K562 (cell line): Measurements from ENCODE around the gene RNF213. TPM values are rescaled to one million over a fixed set of nuclear protein-coding genes. Genes with fewer than 3 reads are reported as not detected.

ENCODE experiments used
- EGR1 ChIP-seq: fragments of 450-650 bp; conservative IDR thresholded peaks from 2 replicates; pipeline ENCODE4 v1.6.1; 2017; ENCODE audit warnings: mild to moderate bottlenecking
- KHSRP ChIP-seq: fragments of 450-650 bp; IDR thresholded peaks from 2 replicates; pipeline ENCODE4 v1.6.1; 2017
- L3MBTL2 ChIP-seq: fragments of 450-650 bp; IDR thresholded peaks from 2 replicates; pipeline ENCODE4 v1.6.1; 2016; ENCODE audit warnings: mild to moderate bottlenecking, moderate library complexity
- MBD2 ChIP-seq: sonication (generic); IDR thresholded peaks from 2 replicates; pipeline ENCODE4 v1.6.1; 2016; ENCODE audit warnings: low read depth, borderline replicate concordance
- MEIS2 ChIP-seq: fragments of 450-650 bp; IDR thresholded peaks from 2 replicates; pipeline ENCODE4 v1.6.1; 2014; ENCODE audit warnings: mild to moderate bottlenecking; ENCODE audit not compliant: partially characterized antibody
- MTA1 ChIP-seq: fragments of 450-650 bp; IDR thresholded peaks from 2 replicates; pipeline ENCODE4 v1.6.1; 2017; ENCODE audit warnings: borderline replicate concordance
- NELFE ChIP-seq: IDR thresholded peaks from 2 replicates; pipeline ENCODE4 v1.6.1; 2011; ENCODE audit warnings: mild to moderate bottlenecking; ENCODE audit not compliant: insufficient read depth, insufficient read length
- NR2C1 ChIP-seq, 2 experiments: fragments of 450-650 bp; IDR thresholded peaks; 2 replicates each; pipeline ENCODE4 v1.6.1; 2017; ENCODE audit warnings: mild to moderate bottlenecking in 2 of 2, antibody characterized with exemption in 1 of 2, inconsistent platforms in 1 of 2, missing compliant biosample characterization in 1 of 2, missing genetic modification characterization in 1 of 2
- PML ChIP-seq: IDR thresholded peaks from 2 replicates; pipeline ENCODE4 v1.6.1; 2012; ENCODE audit warnings: low read length, inconsistent platforms
- POLR2B ChIP-seq: fragments of 450-650 bp; IDR thresholded peaks from 2 replicates; pipeline ENCODE4 v1.6.1; 2018; ENCODE audit warnings: low read depth; ENCODE audit not compliant: partially characterized antibody
- RFX5 ChIP-seq: IDR thresholded peaks from 2 replicates; pipeline ENCODE4 v1.6.1; 2011; ENCODE audit warnings: low read depth, mild to moderate bottlenecking, improper control_type of control experiment, low read length
- TARDBP ChIP-seq: fragments of 450-650 bp; IDR thresholded peaks from 2 replicates; pipeline ENCODE4 v1.6.1; 2016
- TCF3 ChIP-seq: sonication (generic); formaldehyde crosslinking; IDR thresholded peaks from 2 replicates; pipeline ENCODE4 v1.4.0; 2020; ENCODE audit warnings: mild to moderate bottlenecking, missing genetic modification reagents
- XRCC5 ChIP-seq: fragments of 200-400 bp; formaldehyde crosslinking; IDR thresholded peaks from 2 replicates; pipeline ENCODE4 v1.6.1; 2017; ENCODE audit warnings: low read depth, mild to moderate bottlenecking, low read length
- ZNF184 ChIP-seq: sonication (generic); formaldehyde crosslinking; IDR thresholded peaks from 2 replicates; pipeline ENCODE4 v1.5.0; 2020; ENCODE audit warnings: missing genetic modification reagents
- polyA plus RNA-seq, 8 experiments: library from polyadenylated mRNA; depleted of rRNA in 4 of 8; stranded (reverse) in 5 of 8; unstranded in 3 of 8; fragments of >200 nt; fragmentation: Nextera tagmentation in 2 of 8; fragmentation: Illumina TruSeq in 1 of 8; extraction: Ambion mirVana in 2 of 8; extraction: Trizol in 1 of 8; gene quantifications; 2 replicates each; pipeline versions ENCODE4 v1.2.1 to v1.2.3, GENCODE V29; 2011 to 2014; ENCODE audit warnings: inconsistent platforms in 1 of 8, missing spikeins in 1 of 8
- total RNA-seq, 7 experiments: library from RNA; depleted of rRNA in 6 of 7; stranded (reverse); fragments of >200 nt in 6 of 7; fragmentation: Illumina TruSeq in 2 of 7; extraction: Trizol in 2 of 7; gene quantifications; 2 replicates each; pipeline versions ENCODE4 v1.2.1 to v1.2.3, GENCODE V29; 2011 to 2021; ENCODE audit warnings: low replicate concordance in 1 of 7
- TF ChIP-seq, protein P1 (sequence below), 2 experiments: fragments of 450-650 bp in 1 of 2; sonication (generic) in 1 of 2; formaldehyde crosslinking in 1 of 2; IDR thresholded peaks; 2 replicates each; pipeline versions ENCODE4 v1.7.1 to v1.9.0; 2016 to 2022; ENCODE audit warnings: inconsistent platforms in 1 of 2, mild to moderate bottlenecking in 1 of 2, missing genetic modification reagents in 1 of 2
- TF ChIP-seq, protein P2 (sequence below): fragments of 450-650 bp; IDR thresholded peaks from 2 replicates; pipeline ENCODE4 v1.7.1; 2018; ENCODE audit warnings: mild to moderate bottlenecking, low read depth; ENCODE audit not compliant: partially characterized antibody

Gene RNF213
- total and polyA plus RNA-seq, 9 of the 15 experiments (the other 6 are each of a cell fraction or from before 2014, with no cell fraction given): 5.3 to 33.6 (median 17.9) TPM

DNA sequence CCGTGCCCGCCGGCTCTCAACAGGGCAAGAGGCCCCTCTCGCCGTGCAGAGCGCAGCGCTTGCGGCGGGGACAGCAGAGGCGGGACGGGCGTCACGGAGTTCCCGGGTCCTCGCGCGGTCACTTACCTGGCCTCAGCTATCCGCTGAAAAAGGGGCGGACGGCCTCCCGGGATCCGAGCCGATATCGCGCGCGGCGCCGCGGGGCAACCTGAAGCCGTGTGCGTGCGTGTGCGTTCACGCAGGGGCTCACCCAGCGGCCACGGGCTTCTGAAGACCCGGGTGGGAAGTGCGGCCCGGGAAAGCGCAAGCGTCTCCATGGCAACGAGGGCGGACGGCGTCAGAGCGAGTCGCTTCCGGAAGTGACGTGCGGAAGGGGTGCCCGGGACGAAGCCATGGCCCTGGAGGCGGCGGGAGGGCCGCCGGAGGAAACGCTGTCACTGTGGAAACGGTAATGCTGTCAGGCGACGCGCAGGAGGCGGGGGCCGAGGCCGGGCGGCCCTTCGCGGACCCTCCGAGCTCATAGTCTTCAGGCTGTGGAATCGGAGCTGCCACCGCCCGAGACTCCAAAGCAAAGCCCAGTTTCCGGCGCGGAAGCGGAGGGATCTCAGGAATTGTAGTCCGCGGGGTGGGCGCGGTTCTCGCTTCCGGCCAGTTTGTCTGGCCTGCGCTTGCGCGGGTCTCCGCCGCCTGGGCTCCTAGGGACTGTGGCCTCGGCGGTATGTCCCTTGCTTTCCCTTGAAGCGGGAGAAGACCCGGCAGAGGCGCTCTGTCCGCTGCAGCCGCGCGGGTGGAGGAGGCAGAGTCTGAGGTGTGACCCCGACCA lies 154.4 kb downstream of the RNF213 start, which contains the start of gene ENDOV (continued):
- TF ChIP-seq, protein P1, sequence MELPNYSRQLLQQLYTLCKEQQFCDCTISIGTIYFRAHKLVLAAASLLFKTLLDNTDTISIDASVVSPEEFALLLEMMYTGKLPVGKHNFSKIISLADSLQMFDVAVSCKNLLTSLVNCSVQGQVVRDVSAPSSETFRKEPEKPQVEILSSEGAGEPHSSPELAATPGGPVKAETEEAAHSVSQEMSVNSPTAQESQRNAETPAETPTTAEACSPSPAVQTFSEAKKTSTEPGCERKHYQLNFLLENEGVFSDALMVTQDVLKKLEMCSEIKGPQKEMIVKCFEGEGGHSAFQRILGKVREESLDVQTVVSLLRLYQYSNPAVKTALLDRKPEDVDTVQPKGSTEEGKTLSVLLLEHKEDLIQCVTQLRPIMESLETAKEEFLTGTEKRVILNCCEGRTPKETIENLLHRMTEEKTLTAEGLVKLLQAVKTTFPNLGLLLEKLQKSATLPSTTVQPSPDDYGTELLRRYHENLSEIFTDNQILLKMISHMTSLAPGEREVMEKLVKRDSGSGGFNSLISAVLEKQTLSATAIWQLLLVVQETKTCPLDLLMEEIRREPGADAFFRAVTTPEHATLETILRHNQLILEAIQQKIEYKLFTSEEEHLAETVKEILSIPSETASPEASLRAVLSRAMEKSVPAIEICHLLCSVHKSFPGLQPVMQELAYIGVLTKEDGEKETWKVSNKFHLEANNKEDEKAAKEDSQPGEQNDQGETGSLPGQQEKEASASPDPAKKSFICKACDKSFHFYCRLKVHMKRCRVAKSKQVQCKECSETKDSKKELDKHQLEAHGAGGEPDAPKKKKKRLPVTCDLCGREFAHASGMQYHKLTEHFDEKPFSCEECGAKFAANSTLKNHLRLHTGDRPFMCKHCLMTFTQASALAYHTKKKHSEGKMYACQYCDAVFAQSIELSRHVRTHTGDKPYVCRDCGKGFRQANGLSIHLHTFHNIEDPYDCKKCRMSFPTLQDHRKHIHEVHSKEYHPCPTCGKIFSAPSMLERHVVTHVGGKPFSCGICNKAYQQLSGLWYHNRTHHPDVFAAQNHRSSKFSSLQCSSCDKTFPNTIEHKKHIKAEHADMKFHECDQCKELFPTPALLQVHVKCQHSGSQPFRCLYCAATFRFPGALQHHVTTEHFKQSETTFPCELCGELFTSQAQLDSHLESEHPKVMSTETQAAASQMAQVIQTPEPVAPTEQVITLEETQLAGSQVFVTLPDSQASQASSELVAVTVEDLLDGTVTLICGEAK (IDR thresholded peaks at IDR 0.05): peak; percentile 98
- TF ChIP-seq, protein P1 (CRISPR knock-in tag; IDR thresholded peaks at IDR 0.05): no peak
- TF ChIP-seq POLR2B (peak; percentile 27), PML (peak; percentile 53; the same call in 1 of the 2 replicates), L3MBTL2 (peak; percentile 62), TCF3 (0 out of 2 replicates have a peak, but pooled peaks have one; percentile 6), ZNF184 (CRISPR knock-in tag) (no peak), MTA1 (peak; percentile 97), RFX5 (no peak), MBD2 (peak; percentile 69), EGR1 (0 out of 2 replicates have a peak, but pooled peaks have one; percentile 18), XRCC5 (peak; percentile 17; the same call in 1 of the 2 replicates), NELFE (no peak), NR2C1 (IDR thresholded peaks at IDR 0.05) (peak; percentile 32; the same call in 1 of the 2 replicates), NR2C1 (tag; IDR thresholded peaks at IDR 0.05) (peak; percentile 55; the same call in 1 of the 2 replicates), MEIS2 (peak; percentile 80), KHSRP (no peak), TARDBP (no peak)
- TF ChIP-seq, protein P2, sequence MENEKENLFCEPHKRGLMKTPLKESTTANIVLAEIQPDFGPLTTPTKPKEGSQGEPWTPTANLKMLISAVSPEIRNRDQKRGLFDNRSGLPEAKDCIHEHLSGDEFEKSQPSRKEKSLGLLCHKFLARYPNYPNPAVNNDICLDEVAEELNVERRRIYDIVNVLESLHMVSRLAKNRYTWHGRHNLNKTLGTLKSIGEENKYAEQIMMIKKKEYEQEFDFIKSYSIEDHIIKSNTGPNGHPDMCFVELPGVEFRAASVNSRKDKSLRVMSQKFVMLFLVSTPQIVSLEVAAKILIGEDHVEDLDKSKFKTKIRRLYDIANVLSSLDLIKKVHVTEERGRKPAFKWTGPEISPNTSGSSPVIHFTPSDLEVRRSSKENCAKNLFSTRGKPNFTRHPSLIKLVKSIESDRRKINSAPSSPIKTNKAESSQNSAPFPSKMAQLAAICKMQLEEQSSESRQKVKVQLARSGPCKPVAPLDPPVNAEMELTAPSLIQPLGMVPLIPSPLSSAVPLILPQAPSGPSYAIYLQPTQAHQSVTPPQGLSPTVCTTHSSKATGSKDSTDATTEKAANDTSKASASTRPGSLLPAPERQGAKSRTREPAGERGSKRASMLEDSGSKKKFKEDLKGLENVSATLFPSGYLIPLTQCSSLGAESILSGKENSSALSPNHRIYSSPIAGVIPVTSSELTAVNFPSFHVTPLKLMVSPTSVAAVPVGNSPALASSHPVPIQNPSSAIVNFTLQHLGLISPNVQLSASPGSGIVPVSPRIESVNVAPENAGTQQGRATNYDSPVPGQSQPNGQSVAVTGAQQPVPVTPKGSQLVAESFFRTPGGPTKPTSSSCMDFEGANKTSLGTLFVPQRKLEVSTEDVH: peak; percentile 97
